GM18870 (cell line): ENCODE measurements around the gene EMC1.
"Not testable (repeated sequence)": the region's sequence is repeated elsewhere in the genome, so short reads cannot be mapped to it uniquely, and the experiment has no call there.

Experiments
- ATAC-seq: cut with Tn5 transposase; IDR thresholded peaks from one replicate; pipeline ENCODE4 v1.9.1; 2021; ENCODE audit warnings: moderate library complexity; ENCODE audit not compliant: unreplicated experiment

Gene EMC1

DNA sequence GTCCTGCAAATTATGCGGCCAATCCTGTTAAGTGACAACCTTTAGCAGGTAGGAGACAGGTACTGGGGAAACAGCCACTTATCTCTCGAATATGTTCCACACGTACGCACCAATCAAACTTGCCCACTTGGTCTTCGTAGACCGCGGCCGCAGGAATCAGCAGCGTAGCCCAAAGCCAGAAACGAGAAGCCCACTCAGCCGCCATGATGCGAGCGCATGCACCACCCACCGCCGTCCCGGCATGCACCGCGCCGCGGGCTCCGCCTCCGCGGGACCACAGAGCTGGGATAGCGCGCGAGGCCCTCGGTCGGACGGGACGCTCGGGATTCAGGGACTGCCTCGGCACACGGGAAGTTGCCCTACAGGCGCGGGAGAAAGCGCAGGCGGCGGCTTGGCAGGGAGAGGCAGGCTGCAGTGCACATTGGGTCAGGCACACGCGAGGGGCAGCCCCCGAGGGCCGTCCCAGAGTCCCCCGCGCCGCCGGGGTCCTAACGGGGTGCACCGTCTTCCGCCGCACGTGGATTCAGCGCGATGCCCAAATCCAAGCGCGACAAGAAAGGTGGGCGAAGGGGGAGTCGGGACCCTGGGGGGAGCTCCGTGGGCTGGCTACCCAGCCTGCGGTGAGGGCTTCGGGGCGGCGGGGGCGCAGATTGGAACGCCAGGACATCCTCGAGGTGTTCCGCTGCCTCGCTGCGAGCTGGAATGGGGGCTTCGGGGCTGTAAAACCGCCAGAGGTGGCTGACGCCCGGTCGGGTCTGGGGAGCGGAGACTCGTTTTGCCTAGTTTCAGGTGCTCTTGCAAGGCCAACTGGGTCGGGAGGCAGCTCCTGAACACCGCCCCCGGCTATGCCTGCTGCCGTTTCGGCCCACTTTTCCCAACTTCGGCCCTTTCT lies at the start of gene EMC1, which contains the start of gene MRTO4:
EMC1 (minus strand) TSS at position 220 of the 892 bp plus-strand sequence; CDS start at position 205, 15 bp downstream.
MRTO4 (plus strand) TSS at position 501 of the 892 bp plus-strand sequence; CDS start at position 532, 31 bp downstream.
- ATAC-seq, result peak; percentile 67

DNA sequence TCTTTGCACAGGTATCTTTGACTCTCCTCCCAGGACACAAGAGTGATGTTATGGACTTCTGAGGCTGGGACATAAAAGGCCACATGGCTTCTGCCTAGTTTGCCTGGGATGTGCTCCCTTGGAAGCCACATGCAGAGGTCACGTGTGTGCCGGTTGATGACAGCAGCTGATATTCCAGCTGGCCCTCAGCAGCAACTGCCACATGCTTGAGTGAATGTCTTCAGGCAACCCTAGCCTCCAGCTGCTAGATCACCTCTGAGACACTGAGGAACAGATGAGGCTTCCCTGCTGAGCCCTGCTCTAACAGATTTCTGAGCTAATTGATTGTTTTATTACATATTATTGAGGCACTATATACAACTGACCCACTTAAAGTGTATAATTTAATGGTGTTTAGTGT lies 48.9 kb upstream of the EMC1 start:
- ATAC-seq, result no peak

DNA sequence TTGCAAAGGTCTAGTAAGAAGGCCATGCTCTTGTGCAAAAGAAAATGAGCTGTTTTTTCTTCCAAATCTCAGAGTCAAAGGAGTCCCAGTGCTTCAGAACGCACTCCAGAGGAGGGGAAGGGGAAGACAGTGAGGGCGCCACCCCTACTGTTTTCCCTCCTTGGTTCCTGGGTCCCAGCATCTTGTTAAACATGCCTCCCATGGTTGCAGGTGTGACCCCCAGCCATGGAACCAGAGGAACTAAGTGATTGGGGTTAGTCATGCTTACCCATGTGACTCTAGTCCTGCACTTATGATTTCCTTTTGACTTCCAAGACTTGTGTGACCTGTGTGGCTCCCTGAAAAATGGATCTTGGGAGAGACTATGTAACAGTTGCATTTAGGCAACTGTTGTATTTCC lies 43.3 kb upstream of the EMC1 start:
- ATAC-seq, result no peak

DNA sequence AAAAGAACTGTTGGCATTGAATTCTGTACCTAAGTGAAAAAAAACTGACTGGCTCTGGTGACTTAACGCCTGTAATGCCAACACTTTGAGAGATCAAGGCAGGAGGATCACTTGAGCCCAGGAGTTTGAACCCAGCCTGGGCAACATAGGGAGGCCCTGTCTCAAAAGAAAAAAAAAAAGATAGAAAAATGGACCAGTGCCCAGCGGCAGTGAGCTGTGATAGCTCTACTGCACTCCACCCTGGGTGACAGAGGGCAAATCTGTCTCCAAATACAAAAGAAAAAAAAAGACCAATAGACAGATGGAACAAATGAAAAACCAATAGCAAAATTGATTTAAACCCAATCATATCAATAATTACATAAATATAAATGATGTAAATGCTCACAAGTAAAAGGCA lies 37.9 kb upstream of the EMC1 start:
- ATAC-seq, result no peak

DNA sequence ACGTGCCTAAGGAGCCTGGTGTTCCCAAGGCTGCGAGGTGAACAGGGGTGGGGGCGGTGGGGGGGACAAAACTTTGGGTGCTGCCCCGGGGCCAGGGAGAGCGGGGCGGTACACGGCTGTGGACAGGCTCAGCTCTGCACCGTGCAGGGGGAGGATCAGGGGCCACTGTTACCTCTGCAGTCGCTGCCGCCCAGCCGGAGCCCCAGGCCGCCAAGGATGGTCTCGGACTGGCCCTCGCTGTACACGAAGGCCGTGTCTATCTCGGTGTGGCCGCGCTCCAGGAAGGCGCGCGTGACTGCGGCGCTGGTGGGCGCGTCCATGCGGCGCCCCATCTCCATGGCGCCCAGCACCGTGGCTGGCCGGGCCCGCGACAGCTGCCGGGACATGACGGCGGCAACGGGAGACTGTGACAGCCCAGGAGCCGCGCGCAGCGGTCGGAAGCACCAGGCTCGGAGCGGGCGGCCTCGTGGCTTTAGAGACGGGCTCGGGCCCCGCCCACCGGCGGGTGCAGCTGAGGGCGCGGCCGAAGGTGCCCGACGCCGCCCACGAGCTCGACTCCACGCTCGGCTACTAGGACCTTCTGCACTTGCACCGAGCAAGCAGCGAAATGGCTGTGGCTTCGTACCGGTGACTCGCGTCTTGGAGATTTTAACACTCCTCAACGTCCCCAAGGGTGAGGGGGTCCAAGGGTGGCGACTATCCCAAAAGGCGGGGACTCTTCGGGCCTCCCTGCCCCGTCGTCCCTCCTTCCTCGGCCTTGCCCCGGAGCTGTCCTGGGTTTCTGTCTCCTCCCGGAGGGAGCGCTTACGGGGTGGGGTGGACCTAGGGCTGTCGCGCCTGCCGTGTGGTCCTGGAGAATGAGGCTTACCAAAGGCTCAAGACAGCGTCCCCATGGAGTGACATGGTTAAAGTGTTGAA lies 37.3 kb upstream of the EMC1 start, which contains the start of gene AKR7A3:
AKR7A3 (minus strand) TSS at position 447 of the 918 bp plus-strand sequence; CDS start at position 386, 61 bp downstream.
- not testable (repeated sequence) for ATAC-seq

DNA sequence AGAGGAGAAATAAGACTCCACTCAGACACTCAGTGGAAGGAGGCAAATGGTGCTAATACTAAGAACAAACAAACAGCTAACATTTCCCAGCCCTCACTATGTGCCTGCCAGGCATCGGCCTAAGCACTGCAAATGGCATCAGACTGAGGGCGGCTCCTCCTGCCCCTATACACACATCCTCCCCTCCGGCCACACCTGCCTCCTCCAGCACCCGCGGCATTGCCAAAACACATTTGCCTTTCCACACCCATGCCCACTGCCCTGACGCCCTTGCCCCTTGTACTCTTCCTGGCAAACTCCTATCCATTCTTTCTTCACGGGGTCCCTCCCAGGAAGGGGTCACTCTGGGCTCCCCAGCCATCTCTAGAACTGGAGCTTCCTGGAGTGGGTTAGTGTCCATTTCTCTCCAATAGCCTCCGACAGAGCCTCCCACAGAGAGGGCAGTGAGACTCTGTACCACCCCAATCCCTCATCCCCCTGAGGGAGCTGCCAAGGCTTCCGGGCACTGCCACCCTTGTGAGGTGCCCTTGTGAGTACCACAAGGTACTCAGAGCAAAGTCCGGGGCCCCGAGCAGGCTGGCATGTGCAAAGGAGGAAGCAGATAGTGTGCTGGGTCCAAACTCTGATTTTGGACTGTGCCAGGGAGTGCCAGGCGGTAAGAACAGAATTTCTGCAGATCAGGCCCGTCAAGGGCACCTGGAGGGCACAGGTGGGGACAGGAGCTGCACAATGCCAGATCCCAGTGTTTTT lies 36.3 kb upstream of the EMC1 start:
- no peak for ATAC-seq

DNA sequence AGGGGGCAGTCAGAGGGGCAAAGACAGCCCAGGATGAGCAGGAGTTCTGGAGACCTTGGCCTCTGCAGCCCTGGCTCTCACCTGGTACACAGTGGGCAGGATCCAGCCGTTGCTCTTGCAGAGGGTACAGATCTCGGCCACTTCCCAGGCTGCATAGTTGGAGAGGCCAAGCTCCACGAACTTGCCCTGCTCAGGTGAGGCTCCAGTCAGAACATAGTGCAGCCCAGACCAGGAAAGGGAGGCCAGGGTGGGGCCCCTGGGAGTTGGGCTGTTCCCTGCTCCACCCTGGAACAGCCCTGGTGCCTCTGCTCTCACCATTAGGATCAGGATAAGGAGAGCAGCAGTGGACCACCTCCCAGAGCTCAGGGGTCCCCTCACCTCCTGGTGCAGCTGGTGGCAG lies 34.5 kb upstream of the EMC1 start:
- ATAC-seq, result not testable (repeated sequence)

DNA sequence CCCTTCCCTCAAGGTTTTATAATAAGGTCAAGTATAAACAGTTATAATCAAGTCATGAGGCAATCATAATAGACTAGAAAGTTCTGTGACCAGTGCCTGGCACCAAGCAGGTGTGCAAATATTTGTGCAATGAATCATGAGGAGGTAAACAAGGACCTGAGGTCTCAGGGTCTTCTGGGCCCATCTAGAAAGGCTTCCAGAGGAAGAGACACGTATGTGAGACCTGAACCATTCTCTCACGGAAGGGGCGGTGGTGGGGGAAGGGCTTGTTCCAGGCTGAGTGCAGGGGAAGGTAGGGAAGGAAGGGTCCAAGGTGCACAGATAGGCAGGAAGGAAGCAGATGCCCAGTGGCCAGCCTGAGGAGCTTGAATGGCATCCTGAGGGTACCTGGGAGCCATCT lies 34.0 kb upstream of the EMC1 start:
- not testable (repeated sequence) for ATAC-seq

DNA sequence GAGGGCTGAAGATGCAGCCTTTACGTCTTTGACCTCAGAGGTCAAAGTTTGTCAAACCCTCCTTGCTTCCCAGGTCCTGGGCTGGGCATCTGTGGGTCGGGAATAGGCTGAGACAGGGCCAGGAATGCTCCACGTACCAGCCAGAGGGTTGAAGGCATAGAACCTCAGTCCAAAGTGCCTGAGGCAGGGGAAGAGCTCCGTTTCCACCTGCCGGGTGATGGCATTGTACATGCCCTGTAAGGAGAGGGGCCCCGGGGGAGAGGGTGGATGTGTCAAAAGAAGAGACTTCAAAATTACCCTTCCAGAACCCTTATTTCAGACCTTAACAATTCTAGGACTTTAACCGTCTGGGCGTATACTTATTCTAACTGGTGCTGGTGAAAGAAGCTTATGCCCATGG lies 33.6 kb upstream of the EMC1 start:
- no peak for ATAC-seq

DNA sequence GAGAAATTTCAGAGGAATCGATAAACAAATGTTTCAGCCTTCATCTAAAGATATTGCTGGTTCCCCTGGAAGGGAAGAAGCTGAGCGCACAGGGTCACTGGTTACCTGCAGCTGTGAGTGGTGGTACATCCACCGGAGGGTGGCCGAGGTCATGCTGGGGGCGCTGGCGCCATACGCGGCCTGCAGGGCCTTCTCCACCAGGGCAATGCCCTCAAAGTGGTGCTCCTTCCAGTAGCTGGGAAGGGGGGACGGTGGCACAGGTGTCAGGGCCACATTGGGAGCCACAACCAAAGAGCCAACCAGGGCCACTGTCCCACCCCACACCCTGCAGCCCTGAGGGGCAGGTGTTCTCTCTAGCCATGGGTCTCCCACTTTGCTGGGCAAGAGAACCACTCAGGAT lies 32.6 kb upstream of the EMC1 start:
- ATAC-seq, result no peak

DNA sequence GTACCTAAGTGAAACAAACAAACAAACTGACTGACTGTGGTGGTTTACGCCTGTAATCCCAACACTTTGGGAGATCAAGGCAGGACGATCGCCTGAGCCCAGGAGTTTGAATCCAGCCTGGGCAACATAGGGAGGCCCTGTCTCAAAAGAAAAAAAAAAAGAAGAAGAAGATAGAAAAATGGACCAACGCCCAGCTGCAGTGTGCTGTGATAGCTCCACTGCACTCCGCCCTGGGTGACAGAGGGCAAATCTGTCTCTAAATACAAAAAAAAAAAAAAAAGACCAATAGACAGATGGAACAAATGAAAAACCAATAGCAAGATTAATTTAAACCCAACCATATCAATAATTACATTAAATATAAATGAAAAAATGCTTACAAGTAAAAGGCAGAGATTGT lies 23.3 kb upstream of the EMC1 start:
- ATAC-seq, result no peak

DNA sequence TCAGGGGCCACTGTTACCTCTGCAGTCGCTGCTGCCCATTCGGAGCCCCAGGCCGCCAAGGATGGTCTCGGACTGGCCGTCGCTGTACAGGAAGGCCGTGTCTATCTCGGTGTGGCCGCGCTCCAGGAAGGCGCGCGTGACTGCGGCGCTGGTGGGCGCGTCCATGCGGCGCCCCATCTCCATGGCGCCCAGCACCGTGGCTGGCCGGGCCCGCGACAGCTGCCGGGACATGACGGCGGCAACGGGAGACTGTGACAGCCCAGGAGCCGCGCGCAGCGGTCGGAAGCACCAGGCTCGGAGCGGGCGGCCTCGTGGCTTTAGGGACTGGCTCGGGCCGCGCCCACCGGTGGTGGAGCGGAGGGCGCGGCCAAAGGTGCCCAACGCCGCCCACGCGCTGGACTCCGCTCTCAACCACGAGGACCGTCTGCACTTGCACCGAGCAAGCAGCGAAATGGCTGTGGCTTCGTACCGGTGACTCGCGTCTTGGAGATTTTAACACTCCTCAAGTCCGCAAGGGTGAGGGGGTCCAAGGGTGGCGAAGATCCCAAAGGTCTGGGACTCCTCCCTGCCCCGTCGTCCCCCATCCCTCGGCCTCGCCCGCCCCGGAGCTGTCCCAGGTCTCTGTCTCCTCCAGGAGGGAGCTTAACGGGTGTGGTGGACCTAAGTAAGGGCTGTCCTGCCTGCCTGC lies 22.7 kb upstream of the EMC1 start:
- not testable (repeated sequence) for ATAC-seq

DNA sequence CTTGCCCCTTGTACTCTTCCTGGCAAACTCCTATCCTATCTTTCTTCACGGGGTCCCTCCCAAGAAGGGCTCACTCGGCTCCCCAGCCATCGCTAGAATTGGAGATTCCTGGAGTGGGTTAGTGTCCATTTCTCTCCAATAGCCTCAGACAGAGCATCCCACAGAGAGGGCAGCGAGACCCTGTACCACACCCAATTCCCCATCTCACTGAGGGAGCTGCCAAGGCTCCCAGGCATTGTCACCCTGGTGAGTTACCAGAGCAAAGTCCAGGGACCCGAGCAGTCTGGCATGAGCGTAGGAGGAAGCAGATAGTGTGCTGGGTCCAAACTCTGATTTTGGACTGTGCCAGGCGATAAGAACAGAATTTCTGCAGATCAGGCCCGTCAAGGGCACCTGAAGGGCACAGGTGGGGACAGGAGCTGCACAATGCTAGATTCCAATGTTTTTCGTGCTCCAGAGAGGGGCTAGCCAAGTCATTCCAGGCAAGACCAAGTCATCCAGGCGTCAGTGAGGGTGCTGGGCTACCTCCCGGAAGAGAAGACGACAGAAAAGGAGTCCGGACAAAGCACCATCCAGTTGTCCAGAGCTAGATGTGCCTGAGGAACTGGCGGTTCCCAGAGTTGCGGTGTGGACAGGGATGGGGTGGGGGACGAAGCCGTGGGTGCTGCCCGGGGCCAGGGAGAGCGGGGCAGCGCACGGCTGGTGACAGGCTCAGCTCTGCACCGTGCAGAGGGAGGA lies 22.0 kb upstream of the EMC1 start:
- no peak for ATAC-seq

DNA sequence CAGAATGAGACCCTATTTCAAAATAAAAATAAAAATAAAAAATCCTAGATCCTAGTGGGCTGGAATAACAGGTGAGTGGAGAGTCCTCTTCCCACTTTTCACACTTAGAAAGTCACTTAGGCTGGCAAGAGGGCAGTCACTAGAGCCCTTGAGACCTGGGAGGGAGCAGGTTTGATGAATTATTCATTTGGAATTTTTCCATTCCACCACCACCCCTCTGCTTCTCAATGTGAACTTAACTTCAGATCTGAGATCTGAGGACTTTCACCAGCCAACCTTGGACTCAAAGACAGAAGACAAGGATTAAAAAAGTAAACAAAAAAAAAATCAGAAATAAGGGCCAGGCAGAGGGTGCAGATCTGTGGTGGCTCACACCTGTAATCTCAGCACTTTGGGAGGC lies 20.7 kb upstream of the EMC1 start:
- ATAC-seq, result no peak

DNA sequence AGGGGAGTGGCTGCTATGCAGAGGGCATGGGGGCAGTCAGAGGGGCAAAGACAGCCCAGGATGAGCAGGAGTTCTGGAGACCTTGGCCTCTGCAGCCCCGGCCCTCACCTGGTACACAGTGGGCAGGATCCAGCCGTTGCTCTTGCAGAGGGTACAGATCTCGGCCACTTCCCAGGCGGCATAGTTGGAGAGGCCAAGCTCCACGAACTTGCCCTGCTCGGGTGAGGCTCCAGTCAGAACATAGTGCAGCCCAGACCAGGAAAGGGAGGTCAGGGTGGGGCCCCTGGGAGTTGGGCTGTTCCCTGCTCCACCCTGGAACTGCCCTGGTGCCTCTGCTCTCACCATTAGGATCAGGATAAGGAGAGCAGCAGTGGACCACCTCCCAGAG lies 19.0 kb upstream of the EMC1 start:
- ATAC-seq, result not testable (repeated sequence)

DNA sequence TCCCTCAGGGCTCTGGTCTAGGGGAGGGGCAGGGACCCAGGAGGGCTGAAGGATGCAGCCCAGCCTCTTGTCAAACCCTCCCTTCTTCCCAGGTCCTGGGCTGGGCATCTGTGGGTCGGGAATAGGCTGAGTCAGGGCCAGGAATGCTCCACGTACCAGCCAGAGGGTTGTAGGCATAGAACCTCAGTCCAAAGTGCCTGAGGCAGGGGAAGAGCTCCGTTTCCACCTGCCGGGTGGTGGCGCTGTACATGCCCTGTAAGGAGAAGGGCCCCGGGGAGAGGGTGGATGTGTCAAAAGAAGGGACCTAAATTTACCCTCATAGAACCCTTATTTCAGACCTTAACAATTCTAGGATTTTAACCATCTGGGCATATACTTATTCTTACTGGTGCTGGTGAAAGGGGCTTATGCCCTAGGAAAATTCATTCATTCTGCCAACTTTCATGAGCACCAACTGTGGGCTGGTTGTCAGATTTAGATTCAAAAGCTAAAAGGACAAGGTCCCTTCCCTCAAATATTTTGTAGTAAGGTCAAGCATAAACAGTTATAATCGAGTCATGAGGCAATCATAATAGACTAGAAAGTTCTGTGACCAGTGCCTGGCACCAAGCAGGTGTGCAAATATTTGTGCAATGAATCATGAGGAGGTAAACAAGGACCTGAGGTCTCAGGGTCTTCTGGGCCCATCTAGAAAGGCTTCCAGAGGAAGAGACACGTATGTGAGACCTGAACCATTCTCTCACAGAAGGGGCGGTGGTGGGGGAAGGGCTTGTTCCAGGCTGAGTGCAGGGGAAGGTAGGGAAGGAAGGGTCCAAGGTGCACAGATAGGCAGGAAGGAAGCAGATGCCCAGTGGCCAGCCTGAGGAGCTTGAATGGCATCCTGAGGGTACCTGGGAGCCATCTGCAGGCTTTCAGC lies 18.4 kb upstream of the EMC1 start:
- not testable (repeated sequence) for ATAC-seq

DNA sequence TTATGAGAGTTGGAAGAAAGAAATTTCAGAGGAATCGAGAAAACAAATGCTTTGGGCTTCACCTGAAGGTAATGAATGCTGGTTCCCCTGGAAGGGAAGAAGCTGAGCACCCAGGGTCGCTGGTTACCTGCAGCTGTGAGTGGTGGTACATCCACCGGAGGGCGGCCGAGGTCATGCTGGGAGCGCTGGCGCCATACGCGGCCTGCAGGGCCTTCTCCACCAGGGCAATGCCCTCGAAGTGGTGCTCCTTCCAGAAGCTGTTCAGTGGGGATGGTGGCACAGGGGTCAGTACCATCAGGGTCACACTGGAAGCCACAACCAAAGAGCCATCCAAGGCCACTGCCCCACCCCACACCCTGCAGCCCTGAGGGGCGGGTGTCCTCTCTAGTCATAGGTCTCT lies 17.1 kb upstream of the EMC1 start:
- no peak for ATAC-seq

DNA sequence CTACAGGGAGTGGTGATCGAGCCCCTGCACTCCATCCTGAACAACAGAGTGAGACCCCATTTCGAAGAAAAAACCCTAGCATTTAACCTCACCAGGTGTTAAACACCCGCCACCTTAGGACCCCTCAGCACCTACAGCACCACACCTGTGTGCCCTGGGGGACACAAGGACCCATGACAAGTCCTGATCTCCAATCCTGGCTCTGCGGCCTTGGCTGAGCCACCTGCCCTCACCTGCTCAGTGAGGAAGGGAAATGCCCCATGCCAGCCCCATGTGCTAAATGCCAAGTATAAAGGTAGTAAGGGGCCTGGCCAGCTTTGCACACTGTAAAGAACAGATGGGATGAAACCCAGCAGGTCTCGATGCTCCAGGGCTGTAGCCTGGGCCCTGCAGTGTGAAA lies 11.4 kb upstream of the EMC1 start:
- ATAC-seq, result no peak
